GM20000 (cell line): ENCODE measurements around the gene SGSH.

Experiments used
- DNase-seq: peaks from one replicate; pipeline ENCODE4 v3.0.0; 2012; ENCODE audit warnings: low spot score
- CTCF ChIP-seq: IDR thresholded peaks from 2 replicates; pipeline ENCODE4 v1.5.1; 2012; ENCODE audit warnings: mild to moderate bottlenecking, control low read depth; ENCODE audit errors: extremely low read depth, missing control alignments

Gene SGSH

GRCh38 chr17:80171681-80172080 lies 48.5 kb downstream of the SGSH start:
- no peak for DNase-seq

GRCh38 chr17:80169784-80170500 lies 50.2 kb downstream of the SGSH start, which contains the start of gene CARD14:
TSS of gene CARD14 (plus strand) at chr17:80170030. CDS start at chr17:80181439, 11,409 bp downstream.
- no peak for TF ChIP-seq CTCF
- DNase-seq = no peak

More at GRCh38 chr17:80171681-80172080, 48.5 kb downstream of the SGSH start:
- TF ChIP-seq CTCF = no peak

- no peak for TF ChIP-seq CTCF
- no peak for DNase-seq
These were observed 51.0 kb downstream of the SGSH start for GRCh38 chr17:80169107-80169506.

GRCh38 chr17:80168371-80168770 lies 51.8 kb downstream of the SGSH start:
- no peak for TF ChIP-seq CTCF
- DNase-seq = no peak

- TF ChIP-seq CTCF = no peak
These were observed 53.7 kb downstream of the SGSH start for GRCh38 chr17:80166446-80166845.

GRCh38 chr17:80164185-80164584 lies 55.9 kb downstream of the SGSH start:
- no peak for DNase-seq
- no peak for TF ChIP-seq CTCF

More at GRCh38 chr17:80166446-80166845, 53.7 kb downstream of the SGSH start:
- no peak for DNase-seq

- TF ChIP-seq CTCF = no peak
- DNase-seq = no peak
These were observed 56.8 kb downstream of the SGSH start for GRCh38 chr17:80163336-80163735.
